Spleen (tissue), 7 donors: ENCODE measurements around the gene CD24.

Experiments
- POLR2A ChIP-seq, 3 donors: fragments of 450-650 bp; IDR thresholded peaks; one replicate each; pipeline ENCODE4 v1.5.1; 2017; ENCODE audit warnings: antibody characterized with exemption in 3 of 3, mild to moderate bottlenecking in 1 of 3
- TF ChIP-seq, protein P1 (sequence below), 11 experiments: fragments of 200-600 bp in 7 of 11; fragments of 450-650 bp in 4 of 11; sonication (generic) in 4 of 11; IDR thresholded peaks in 8 of 11; conservative IDR thresholded peaks in 3 of 11; 1 replicate in 7 of 11; 2 replicates in 4 of 11; pipeline versions ENCODE4 v1.4.0 to v1.8.0; 2016 to 2021; ENCODE audit warnings: antibody characterized with exemption in 11 of 11, inconsistent platforms in 4 of 11, mild to moderate bottlenecking in 1 of 11
- donor health status: DM: no; HTN: no; CAD: no; lungs with moderate emphysema.
- donor health status: DM: no; HTN: no; CAD: no.
- donor health status: DM: no; HTN: no; CAD: no.

DNA sequence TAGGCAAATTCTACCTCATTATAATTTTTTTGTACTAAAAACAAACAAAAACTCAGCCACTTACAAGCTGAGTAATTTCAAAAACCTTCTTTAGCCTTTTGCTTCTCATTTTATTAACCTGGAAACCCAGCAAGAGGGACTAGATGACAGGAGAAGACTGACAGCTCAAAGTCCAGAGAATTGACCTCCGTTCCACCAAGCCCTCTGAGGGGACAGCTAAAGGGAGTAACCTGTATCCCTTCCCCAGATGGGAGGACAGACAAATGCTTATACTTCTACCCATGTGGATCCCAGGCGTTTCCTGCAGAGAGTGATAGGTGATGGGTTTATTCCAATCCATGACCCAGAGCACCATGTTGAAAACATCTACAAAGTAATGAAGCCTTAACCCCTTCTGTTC is 35.0 kb upstream of the CD24 start:
- TF ChIP-seq, protein P1, sequence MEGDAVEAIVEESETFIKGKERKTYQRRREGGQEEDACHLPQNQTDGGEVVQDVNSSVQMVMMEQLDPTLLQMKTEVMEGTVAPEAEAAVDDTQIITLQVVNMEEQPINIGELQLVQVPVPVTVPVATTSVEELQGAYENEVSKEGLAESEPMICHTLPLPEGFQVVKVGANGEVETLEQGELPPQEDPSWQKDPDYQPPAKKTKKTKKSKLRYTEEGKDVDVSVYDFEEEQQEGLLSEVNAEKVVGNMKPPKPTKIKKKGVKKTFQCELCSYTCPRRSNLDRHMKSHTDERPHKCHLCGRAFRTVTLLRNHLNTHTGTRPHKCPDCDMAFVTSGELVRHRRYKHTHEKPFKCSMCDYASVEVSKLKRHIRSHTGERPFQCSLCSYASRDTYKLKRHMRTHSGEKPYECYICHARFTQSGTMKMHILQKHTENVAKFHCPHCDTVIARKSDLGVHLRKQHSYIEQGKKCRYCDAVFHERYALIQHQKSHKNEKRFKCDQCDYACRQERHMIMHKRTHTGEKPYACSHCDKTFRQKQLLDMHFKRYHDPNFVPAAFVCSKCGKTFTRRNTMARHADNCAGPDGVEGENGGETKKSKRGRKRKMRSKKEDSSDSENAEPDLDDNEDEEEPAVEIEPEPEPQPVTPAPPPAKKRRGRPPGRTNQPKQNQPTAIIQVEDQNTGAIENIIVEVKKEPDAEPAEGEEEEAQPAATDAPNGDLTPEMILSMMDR (IDR thresholded peaks at IDR 0.05 in 8 of 11, conservative IDR thresholded peaks at IDR 0.05 in 3 of 11), result no peak
- no peak for TF ChIP-seq POLR2A (IDR thresholded peaks at IDR 0.05)
